ENCODE data around the gene THAP4. TPM values are rescaled to one million over a fixed set of nuclear protein-coding genes. Genes with fewer than 3 reads are reported as not detected.
A peak's percentile ranks its signal among the peaks of the same experiment; 100 is the strongest.

The THAP4 gene
- total and polyA plus RNA-seq, 2 donors = 34.0 to 36.8 TPM

- H3K36me3 ChIP-seq (ENCODE audit: control insufficient read depth in 2 of 2, insufficient read depth in 2 of 2, low read length in 1 of 2) = no peaks in the 10 kb centered on the region
- H3K4me3 ChIP-seq (ENCODE audit: low read length in 2 of 2) = no peak overlapping the region
- H3K27ac ChIP-seq (ENCODE audit: low read depth in 1 of 2, low read length in 1 of 2) = no peak overlapping the region
- no peak for DNase-seq (ENCODE audit: low read depth in 6 of 9, low spot score in 9 of 9)
- WGBS = 89% methylated on average over 12 of the region's 12 CpGs
- H3K4me1 ChIP-seq (ENCODE audit: control insufficient read depth in 2 of 2, insufficient read depth in 2 of 2, low read length in 2 of 2) = peaks cover 0 to 6% of the 10 kb centered on the region in 2 donors
- H3K9me3 ChIP-seq (ENCODE audit: control insufficient read depth in 2 of 2, insufficient read depth in 1 of 2, low read length in 1 of 2) = peaks cover 5 to 7% of the 10 kb centered on the region in 2 donors
- H3K27me3 ChIP-seq (ENCODE audit: control insufficient read depth in 2 of 2, insufficient read depth in 1 of 2, low read length in 1 of 2) = peaks cover 22 to 80% of the 10 kb centered on the region in 2 donors
Observed at GRCh38 chr2:241545523-241546473, 91.2 kb downstream of the THAP4 start.

DNA sequence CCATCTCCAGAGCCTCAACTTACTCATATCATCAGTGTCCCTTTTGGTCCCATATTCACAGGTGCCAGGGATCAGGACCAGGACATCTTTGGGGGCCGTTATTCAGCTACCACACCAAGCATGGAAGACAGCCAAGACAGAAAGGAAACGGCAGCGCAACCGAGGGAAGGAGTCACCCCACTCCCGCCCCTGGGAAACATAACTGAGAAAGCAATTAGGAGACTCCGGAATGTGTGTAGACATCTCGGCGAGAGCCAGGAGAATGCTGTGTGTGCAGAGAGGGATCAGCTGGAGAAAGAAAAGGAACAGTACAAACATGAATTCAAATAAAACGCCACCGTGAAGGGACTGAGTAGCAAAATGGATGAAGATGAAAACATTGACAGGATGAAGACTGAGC lies 91.9 kb downstream of the THAP4 start:
- Histone ChIP-seq H3K4me3 (ENCODE audit: low read length in 2 of 2) (no peak overlapping the region), H3K27me3 (ENCODE audit: control insufficient read depth in 2 of 2, insufficient read depth in 1 of 2, low read length in 1 of 2) (peaks cover 29 to 80% of the 10 kb centered on the region in 2 donors), H3K27ac (ENCODE audit: low read depth in 1 of 2, low read length in 1 of 2) (no peak overlapping the region), H3K4me1 (ENCODE audit: control insufficient read depth in 2 of 2, insufficient read depth in 2 of 2, low read length in 2 of 2) (peaks cover 0 to 6% of the 10 kb centered on the region in 2 donors), H3K36me3 (ENCODE audit: control insufficient read depth in 2 of 2, insufficient read depth in 2 of 2, low read length in 1 of 2) (no peaks in the 10 kb centered on the region), H3K9me3 (ENCODE audit: control insufficient read depth in 2 of 2, insufficient read depth in 1 of 2, low read length in 1 of 2) (peaks cover 5 to 7% of the 10 kb centered on the region in 2 donors)
- 85% methylated on average over 10 of the region's 10 CpGs for WGBS
- DNase-seq (ENCODE audit: low read depth in 6 of 9, low spot score in 9 of 9) = no peak

- Histone ChIP-seq H3K9me3 (ENCODE audit: control insufficient read depth in 2 of 2, insufficient read depth in 1 of 2, low read length in 1 of 2) (peaks cover 5 to 7% of the 10 kb centered on the region in 2 donors), H3K4me3 (ENCODE audit: low read length in 2 of 2) (no peak overlapping the region), H3K4me1 (ENCODE audit: control insufficient read depth in 2 of 2, insufficient read depth in 2 of 2, low read length in 2 of 2) (peaks cover 0 to 6% of the 10 kb centered on the region in 2 donors), H3K27me3 (ENCODE audit: control insufficient read depth in 2 of 2, insufficient read depth in 1 of 2, low read length in 1 of 2) (peaks cover 28 to 77% of the 10 kb centered on the region in 2 donors), H3K36me3 (ENCODE audit: control insufficient read depth in 2 of 2, insufficient read depth in 2 of 2, low read length in 1 of 2) (no peaks in the 10 kb centered on the region), H3K27ac (ENCODE audit: low read depth in 1 of 2, low read length in 1 of 2) (no peak overlapping the region)
- 85% methylated on average over 15 of the region's 15 CpGs for WGBS
- no peak for DNase-seq (ENCODE audit: low read depth in 6 of 9, low spot score in 9 of 9)
Observed at GRCh38 chr2:241542278-241542605, 94.7 kb downstream of the THAP4 start.

DNA sequence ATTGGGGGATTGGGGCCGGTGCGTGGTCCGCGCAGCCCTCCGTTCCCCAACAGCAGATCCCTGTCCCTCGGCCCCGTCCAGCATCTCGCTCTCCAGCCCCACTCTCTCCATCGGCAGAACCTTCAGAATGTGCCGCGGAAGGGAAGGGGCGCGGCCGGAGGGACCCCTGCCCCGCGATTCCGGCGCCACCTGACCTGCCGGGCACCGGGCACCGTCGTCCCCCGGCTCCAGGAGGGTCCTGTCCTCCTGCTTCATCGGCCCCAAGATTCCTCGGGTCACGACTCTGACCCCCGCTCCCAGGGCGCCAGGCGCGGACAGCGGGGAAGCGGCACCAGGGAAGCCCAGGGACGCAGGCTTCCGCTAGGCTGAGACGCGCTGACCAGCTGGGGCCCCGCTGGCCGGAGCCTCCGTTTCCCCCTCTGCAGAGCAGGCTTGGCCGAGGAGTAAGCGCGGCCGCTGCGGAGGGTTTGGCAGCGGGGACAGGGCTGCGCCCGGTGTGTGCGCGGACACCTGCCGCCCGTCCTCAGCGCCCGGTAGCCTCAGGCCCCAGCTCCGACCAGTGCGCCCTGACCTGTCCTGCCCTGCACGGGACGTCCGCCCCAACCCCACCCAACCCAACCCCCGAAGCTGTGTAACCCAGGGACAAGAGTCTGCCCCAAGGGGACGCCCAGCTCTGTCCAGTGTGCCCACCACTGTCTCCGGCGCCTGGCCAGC lies 95.2 kb downstream of the THAP4 start:
- no peak for DNase-seq (ENCODE audit: low read depth in 6 of 9, low spot score in 9 of 9)

GRCh38 chr2:241540771-241541561 lies 96.0 kb downstream of the THAP4 start:
- peak in 6 of 9 donors; percentile 18 to 67 (median 44) for DNase-seq (ENCODE audit: low read depth in 6 of 9, low spot score in 9 of 9)
- peaks cover 24 to 65% of the 10 kb centered on the region in 2 donors for H3K27me3 ChIP-seq (ENCODE audit: control insufficient read depth in 2 of 2, insufficient read depth in 1 of 2, low read length in 1 of 2)
- H3K27ac ChIP-seq (ENCODE audit: low read depth in 1 of 2, low read length in 1 of 2) = peak overlapping the region in 1 of 2 donors; percentile 36
- no peaks in the 10 kb centered on the region for H3K36me3 ChIP-seq (ENCODE audit: control insufficient read depth in 2 of 2, insufficient read depth in 2 of 2, low read length in 1 of 2)
- H3K9me3 ChIP-seq (ENCODE audit: control insufficient read depth in 2 of 2, insufficient read depth in 1 of 2, low read length in 1 of 2) = peaks cover 5 to 7% of the 10 kb centered on the region in 2 donors
- peak overlapping the region in 1 of 2 donors; percentile 10 for H3K4me3 ChIP-seq (ENCODE audit: low read length in 2 of 2)
- peaks cover 0 to 6% of the 10 kb centered on the region in 2 donors for H3K4me1 ChIP-seq (ENCODE audit: control insufficient read depth in 2 of 2, insufficient read depth in 2 of 2, low read length in 2 of 2)
- 15% methylated on average over 68 of the region's 68 CpGs for WGBS

More for the DNA sequence above, 95.2 kb downstream of the THAP4 start:
- H3K9me3 ChIP-seq (ENCODE audit: control insufficient read depth in 2 of 2, insufficient read depth in 1 of 2, low read length in 1 of 2) = peaks cover 5 to 7% of the 10 kb centered on the region in 2 donors
- no peak overlapping the region for H3K4me3 ChIP-seq (ENCODE audit: low read length in 2 of 2)
- peaks cover 25 to 72% of the 10 kb centered on the region in 2 donors for H3K27me3 ChIP-seq (ENCODE audit: control insufficient read depth in 2 of 2, insufficient read depth in 1 of 2, low read length in 1 of 2)
- WGBS = 28% methylated on average over 62 of the region's 62 CpGs
- peaks cover 0 to 6% of the 10 kb centered on the region in 2 donors for H3K4me1 ChIP-seq (ENCODE audit: control insufficient read depth in 2 of 2, insufficient read depth in 2 of 2, low read length in 2 of 2)
- H3K36me3 ChIP-seq (ENCODE audit: control insufficient read depth in 2 of 2, insufficient read depth in 2 of 2, low read length in 1 of 2) = no peaks in the 10 kb centered on the region
- no peak overlapping the region for H3K27ac ChIP-seq (ENCODE audit: low read depth in 1 of 2, low read length in 1 of 2)

DNA sequence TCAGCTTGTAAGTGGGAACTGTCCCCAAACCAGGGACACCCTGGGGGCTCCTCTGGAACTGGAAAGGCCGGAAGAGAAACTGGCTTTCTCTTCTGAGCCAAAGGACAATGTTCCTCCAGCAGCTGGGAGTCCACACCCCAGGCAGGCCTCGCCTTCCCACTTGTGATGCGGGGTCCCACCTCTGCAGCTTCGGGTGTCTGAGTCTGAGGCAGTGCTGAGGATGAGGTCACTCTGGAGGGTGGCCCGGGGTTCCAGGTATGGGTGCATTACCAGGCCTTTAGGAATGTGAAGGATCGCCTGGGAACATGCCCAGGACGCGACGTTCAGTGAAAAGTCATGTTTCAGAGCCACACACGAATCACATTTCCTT lies 96.6 kb downstream of the THAP4 start:
- no peak overlapping the region for H3K4me3 ChIP-seq (ENCODE audit: low read length in 2 of 2)
- H3K27me3 ChIP-seq (ENCODE audit: control insufficient read depth in 2 of 2, insufficient read depth in 1 of 2, low read length in 1 of 2) = peaks cover 24 to 60% of the 10 kb centered on the region in 2 donors
- WGBS = 79% methylated on average over 10 of the region's 10 CpGs
- peaks cover 5 to 7% of the 10 kb centered on the region in 2 donors for H3K9me3 ChIP-seq (ENCODE audit: control insufficient read depth in 2 of 2, insufficient read depth in 1 of 2, low read length in 1 of 2)
- H3K4me1 ChIP-seq (ENCODE audit: control insufficient read depth in 2 of 2, insufficient read depth in 2 of 2, low read length in 2 of 2) = peaks cover 0 to 6% of the 10 kb centered on the region in 2 donors
- H3K36me3 ChIP-seq (ENCODE audit: control insufficient read depth in 2 of 2, insufficient read depth in 2 of 2, low read length in 1 of 2) = no peaks in the 10 kb centered on the region
- no peak for DNase-seq (ENCODE audit: low read depth in 6 of 9, low spot score in 9 of 9)
- H3K27ac ChIP-seq (ENCODE audit: low read depth in 1 of 2, low read length in 1 of 2) = peak overlapping the region in 1 of 2 donors; percentile 21

DNA sequence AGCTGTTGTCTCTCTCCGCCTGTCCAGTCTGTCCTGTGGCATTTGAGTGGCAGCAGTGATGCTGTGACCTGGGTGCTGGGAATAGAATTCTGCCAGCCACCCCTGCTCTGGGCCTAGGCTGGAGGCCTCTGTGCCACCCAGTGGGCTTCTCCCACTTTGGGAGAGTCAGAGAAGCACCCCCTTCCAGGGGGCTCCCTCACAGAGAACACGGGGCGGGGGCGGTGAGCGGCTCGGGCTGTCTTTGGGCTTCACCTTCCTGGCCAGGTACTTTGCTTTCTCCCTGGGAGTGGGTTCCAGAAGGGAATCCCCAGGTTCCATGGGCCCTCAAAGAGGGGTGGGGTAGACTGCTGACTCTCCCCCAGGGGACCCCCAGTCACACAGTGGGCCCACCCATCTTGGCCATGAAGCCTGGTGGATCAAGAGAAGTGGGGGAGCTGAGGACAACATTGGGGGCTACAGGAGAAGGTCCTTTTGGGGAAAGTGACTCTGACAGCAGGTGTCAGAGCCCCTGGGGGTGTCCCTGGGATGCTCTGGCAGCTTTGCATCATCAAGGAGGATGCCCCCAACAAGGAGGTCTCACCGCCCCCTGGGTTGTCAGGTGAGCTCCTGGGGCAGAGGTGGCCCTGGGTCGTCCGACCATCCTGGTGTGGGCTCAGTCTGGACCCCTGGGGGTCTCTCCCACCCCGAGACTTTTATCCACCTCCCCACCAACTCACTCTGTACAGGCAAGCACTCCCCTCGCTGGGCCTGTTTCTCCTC lies 97.2 kb downstream of the THAP4 start:
- Histone ChIP-seq H3K9me3 (ENCODE audit: control insufficient read depth in 2 of 2, insufficient read depth in 1 of 2, low read length in 1 of 2) (peaks cover 5 to 7% of the 10 kb centered on the region in 2 donors), H3K36me3 (ENCODE audit: control insufficient read depth in 2 of 2, insufficient read depth in 2 of 2, low read length in 1 of 2) (no peaks in the 10 kb centered on the region), H3K27me3 (ENCODE audit: control insufficient read depth in 2 of 2, insufficient read depth in 1 of 2, low read length in 1 of 2) (peaks cover 24 to 58% of the 10 kb centered on the region in 2 donors), H3K4me1 (ENCODE audit: control insufficient read depth in 2 of 2, insufficient read depth in 2 of 2, low read length in 2 of 2) (peaks cover 0 to 6% of the 10 kb centered on the region in 2 donors), H3K27ac (ENCODE audit: low read depth in 1 of 2, low read length in 1 of 2) (no peak overlapping the region), H3K4me3 (ENCODE audit: low read length in 2 of 2) (no peak overlapping the region)
- WGBS = 98% methylated on average over 11 of the region's 11 CpGs
- DNase-seq (ENCODE audit: low read depth in 6 of 9, low spot score in 9 of 9) = no peak

Measured in thymus (tissue), 11 donors.